Esophagus squamous epithelium (tissue), 4 donors: ENCODE results near the gene FOXP1.

Source experiments
- POLR2A ChIP-seq, 4 donors: fragments of 450-650 bp; IDR thresholded peaks; one replicate each; pipeline ENCODE4 v1.6.1; 2017; ENCODE audit warnings: antibody characterized with exemption in 4 of 4, mild to moderate bottlenecking in 4 of 4, moderate library complexity in 3 of 4
- TF ChIP-seq, protein P1 (sequence below), 6 experiments: fragments of 450-650 bp in 4 of 6; fragments of 200-600 bp in 2 of 6; sonication (generic) in 2 of 6; IDR thresholded peaks; one replicate each; pipeline ENCODE4 v1.5.1; 2016 to 2019; ENCODE audit warnings: antibody characterized with exemption in 6 of 6, mild to moderate bottlenecking in 4 of 6, moderate library complexity in 4 of 6

DNA sequence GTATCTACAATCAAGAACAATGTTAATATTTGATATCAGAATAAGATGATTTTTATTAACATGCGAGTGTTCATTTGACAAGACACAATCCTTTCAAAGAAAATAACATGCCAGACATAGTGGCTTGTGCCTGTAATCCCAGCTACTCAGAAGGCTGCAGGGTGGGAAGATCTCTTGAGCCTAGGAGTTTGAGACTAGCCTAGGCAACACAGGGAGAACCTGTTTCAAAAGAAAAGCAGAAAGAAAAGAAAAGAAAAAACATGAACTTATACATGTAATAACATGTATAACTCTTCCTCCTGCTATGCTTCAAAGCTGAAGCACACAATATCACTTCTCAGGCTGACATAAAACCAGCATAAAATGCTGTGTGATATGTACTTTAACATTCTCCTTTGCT, 253.7 kb downstream of the FOXP1 start:
- TF ChIP-seq, protein P1, sequence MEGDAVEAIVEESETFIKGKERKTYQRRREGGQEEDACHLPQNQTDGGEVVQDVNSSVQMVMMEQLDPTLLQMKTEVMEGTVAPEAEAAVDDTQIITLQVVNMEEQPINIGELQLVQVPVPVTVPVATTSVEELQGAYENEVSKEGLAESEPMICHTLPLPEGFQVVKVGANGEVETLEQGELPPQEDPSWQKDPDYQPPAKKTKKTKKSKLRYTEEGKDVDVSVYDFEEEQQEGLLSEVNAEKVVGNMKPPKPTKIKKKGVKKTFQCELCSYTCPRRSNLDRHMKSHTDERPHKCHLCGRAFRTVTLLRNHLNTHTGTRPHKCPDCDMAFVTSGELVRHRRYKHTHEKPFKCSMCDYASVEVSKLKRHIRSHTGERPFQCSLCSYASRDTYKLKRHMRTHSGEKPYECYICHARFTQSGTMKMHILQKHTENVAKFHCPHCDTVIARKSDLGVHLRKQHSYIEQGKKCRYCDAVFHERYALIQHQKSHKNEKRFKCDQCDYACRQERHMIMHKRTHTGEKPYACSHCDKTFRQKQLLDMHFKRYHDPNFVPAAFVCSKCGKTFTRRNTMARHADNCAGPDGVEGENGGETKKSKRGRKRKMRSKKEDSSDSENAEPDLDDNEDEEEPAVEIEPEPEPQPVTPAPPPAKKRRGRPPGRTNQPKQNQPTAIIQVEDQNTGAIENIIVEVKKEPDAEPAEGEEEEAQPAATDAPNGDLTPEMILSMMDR (IDR thresholded peaks at IDR 0.05): no peak
- no peak for TF ChIP-seq POLR2A (IDR thresholded peaks at IDR 0.05)
